GM12878 (cell line): ENCODE data around the gene SPAG16. TPM values are rescaled to one million over a fixed set of nuclear protein-coding genes. Genes with fewer than 3 reads are reported as not detected.

Experiments
- ATAC-seq: fragments of 200-7000 bp; cut with Tn5 transposase; 3 replicates; pipeline ENCODE4 v1.9.1; 2020; ENCODE audit warnings: mild to moderate bottlenecking, moderate library complexity
- BruUV-seq: library from RNA; stranded (reverse); fragments of 400-500 nt; replicated peaks from 2 replicates; lab custom pipeline; 2021; lab: Mats Ljungman, UMichigan
- CTCF ChIA-PET: fragments of 300-600 bp; sonication (Branson Sonifier 250); formaldehyde crosslinking; extraction: SDS; loops from one replicate; lab custom pipeline; 2021; ENCODE audit warnings: inconsistent platforms; lab: Yijun Ruan, JAX
- POLR2A ChIA-PET: fragments of 350-600 bp; formaldehyde crosslinking; extraction: SDS; loops from one replicate; lab custom pipeline; 2021; ENCODE audit warnings: inconsistent platforms; lab: Charles Lee
- RAD21 ChIA-PET: fragments of 300-600 bp; sonication (Branson Sonifier 250); formaldehyde crosslinking; loops from one replicate; lab custom pipeline; 2023; ENCODE audit warnings: antibody characterized with exemption; ENCODE audit not compliant: unreplicated experiment; lab: Charles Lee
- SMC1A ChIA-PET: fragments of 300-600 bp; sonication (Branson Sonifier 250); formaldehyde crosslinking; loops from one replicate; lab custom pipeline; 2023; ENCODE audit not compliant: unreplicated experiment, uncharacterized antibody; lab: Charles Lee
- DNase-seq: peaks from one replicate; pipeline ENCODE4 v3.0.0-alpha.2; 2011; ENCODE audit warnings: low read depth, low spot score
- FAIRE-seq: peaks from 3 replicates; lab custom pipeline; 2011; peaks lifted over from hg19 to GRCh38; lab: Jason Lieb, UNC
- H2AFZ ChIP-seq: 2 replicates; pipeline ENCODE4 v1.6.0; 2011; ENCODE audit warnings: low read depth, low read length, control low read depth; ENCODE audit not compliant: control insufficient read depth
- H3K27ac ChIP-seq: 2 replicates; pipeline ENCODE4 v1.5.1; 2011; ENCODE audit warnings: control low read depth; ENCODE audit not compliant: control insufficient read depth, insufficient read depth
- H3K27me3 ChIP-seq, 2 experiments: replicated peaks in 1 of 2; 2 replicates each; pipeline versions ENCODE4 v1.6.0 to v1.6.1; 2011; ENCODE audit warnings: low read length in 1 of 2; ENCODE audit not compliant: control insufficient read depth in 2 of 2, insufficient read depth in 2 of 2
- H3K36me3 ChIP-seq, 2 experiments: 2 replicates each; pipeline ENCODE4 v1.5.1; 2011; ENCODE audit warnings: low read length in 1 of 2; ENCODE audit not compliant: control insufficient read depth in 2 of 2, insufficient read depth in 2 of 2
- H3K4me1 ChIP-seq: 2 replicates; pipeline ENCODE4 v1.6.1; 2011; ENCODE audit warnings: mild to moderate bottlenecking, low read length, moderate library complexity, mixed read lengths; ENCODE audit not compliant: control insufficient read depth, insufficient read depth
- H3K4me2 ChIP-seq: 2 replicates; pipeline ENCODE4 v1.6.0; 2011; ENCODE audit warnings: control low read depth; ENCODE audit not compliant: control insufficient read depth, insufficient read depth
- H3K4me3 ChIP-seq: fragments of 200-600 bp; sonication (generic); 2 replicates; pipeline ENCODE4 v1.5.1; 2016
- H3K79me2 ChIP-seq: 2 replicates; pipeline ENCODE4 v1.6.0; 2011; ENCODE audit warnings: low read length; ENCODE audit not compliant: control insufficient read depth, insufficient read depth
- H3K9ac ChIP-seq: 2 replicates; pipeline ENCODE4 v1.8.0; 2011; ENCODE audit warnings: low read length, control low read depth, mixed read lengths; ENCODE audit not compliant: control insufficient read depth, insufficient read depth
- H3K9me3 ChIP-seq: replicated peaks from 3 replicates; pipeline ENCODE4 v1.5.1; 2011; ENCODE audit warnings: mild to moderate bottlenecking, low read length; ENCODE audit not compliant: control insufficient read depth, insufficient read depth
- H4K20me1 ChIP-seq: 2 replicates; pipeline ENCODE4 v1.6.0; 2011; ENCODE audit not compliant: control insufficient read depth, insufficient read depth
- GABPA ChIP-seq: IDR thresholded peaks from 2 replicates; pipeline ENCODE4 v1.6.1; 2014; ENCODE audit warnings: antibody characterized with exemption, low read depth, mild to moderate bottlenecking, inconsistent platforms
- NFXL1 ChIP-seq: fragments of 450-650 bp; IDR thresholded peaks from 2 replicates; pipeline ENCODE4 v1.6.1; 2017; ENCODE audit warnings: antibody characterized with exemption, mild to moderate bottlenecking, borderline replicate concordance
- SRF ChIP-seq, 2 experiments: IDR thresholded peaks; 2 replicates each; pipeline ENCODE4 v1.6.1; 2011; ENCODE audit warnings: low read depth in 2 of 2, low read length in 2 of 2, mild to moderate bottlenecking in 1 of 2, moderate library complexity in 1 of 2
- STAT3 ChIP-seq: IDR thresholded peaks from 2 replicates; pipeline ENCODE4 v1.6.1; 2011; ENCODE audit warnings: low read depth, low read length, improper control_type of control experiment
- YBX1 ChIP-seq: fragments of 450-650 bp; IDR thresholded peaks from 2 replicates; pipeline ENCODE4 v1.6.1; 2016; ENCODE audit warnings: antibody characterized with exemption
- ZBED1 ChIP-seq: IDR thresholded peaks from 2 replicates; pipeline ENCODE4 v1.6.1; 2016; ENCODE audit warnings: borderline replicate concordance
- ZZZ3 ChIP-seq: IDR thresholded peaks from 2 replicates; pipeline ENCODE4 v1.6.1; 2011; ENCODE audit warnings: low read depth; ENCODE audit not compliant: control insufficient read depth, insufficient read length
- WGBS: methylation state at CpG from one replicate; pipeline ENCODE4 v1.1.6; 2016; ENCODE audit warnings: low lambda C conversion rate; ENCODE audit not compliant: insufficient replicate concordance, insufficient coverage; ENCODE audit errors: missing lambda C conversion rate; 5-methylcytosine and 5-hydroxymethylcytosine counted together
- in situ Hi-C: fragments of 300-500 bp; cut with MboI; formaldehyde crosslinking; loops from 9 replicates; pipeline ENCODE4 v1.14.3; 2018; ENCODE audit warnings: mixed read lengths
- intact Hi-C: fragments of 100-400 bp; cut with micrococcal nuclease; formaldehyde crosslinking; loops from one replicate; pipeline ENCODE4 v1.14.2; 2022; ENCODE audit not compliant: unreplicated experiment
- polyA plus RNA-seq, 11 experiments: library from polyadenylated mRNA; depleted of rRNA in 4 of 11; unstranded in 6 of 11; stranded (reverse) in 5 of 11; fragments of >200 nt; fragmentation: Nextera tagmentation in 4 of 11; fragmentation: Illumina TruSeq in 1 of 11; extraction: Ambion mirVana in 4 of 11; extraction: Trizol in 1 of 11; gene quantifications; 1 replicate in 1 of 11; 2 replicates in 10 of 11; pipeline versions ENCODE4 v1.2.1 to v1.2.3, GENCODE V29; 2011 to 2016; ENCODE audit warnings: inconsistent platforms in 2 of 11, missing spikeins in 2 of 11, low read depth in 1 of 11
- total RNA-seq, 4 experiments: library from RNA; depleted of rRNA in 3 of 4; stranded (reverse); fragments of >200 nt in 3 of 4; fragmentation: Illumina TruSeq in 1 of 4; extraction: Trizol in 1 of 4; gene quantifications; 2 replicates each; pipeline versions ENCODE4 v1.2.1 to v1.2.3, GENCODE V29; 2013 to 2021
- TF ChIP-seq, protein P1 (sequence below): IDR thresholded peaks from 2 replicates; pipeline ENCODE4 v1.6.1; 2012; ENCODE audit warnings: low read depth, low read length, improper control_type of control experiment
- TF ChIP-seq, protein P2 (sequence below): IDR thresholded peaks from 2 replicates; pipeline ENCODE4 v1.6.1; 2012; ENCODE audit warnings: improper control_type of control experiment, low read depth, low read length; ENCODE audit not compliant: insufficient replicate concordance
- TF ChIP-seq, protein P3 (sequence below): fragments of 450-650 bp; IDR thresholded peaks from 2 replicates; pipeline ENCODE4 v1.6.1; 2017; ENCODE audit warnings: borderline replicate concordance

SPAG16 gene
- total and polyA plus RNA-seq, 10 of the 15 experiments (the other 5 are each of a cell fraction or from before 2014, with no cell fraction given), result 6.0 to 25.0 (median 15.2) TPM

DNA sequence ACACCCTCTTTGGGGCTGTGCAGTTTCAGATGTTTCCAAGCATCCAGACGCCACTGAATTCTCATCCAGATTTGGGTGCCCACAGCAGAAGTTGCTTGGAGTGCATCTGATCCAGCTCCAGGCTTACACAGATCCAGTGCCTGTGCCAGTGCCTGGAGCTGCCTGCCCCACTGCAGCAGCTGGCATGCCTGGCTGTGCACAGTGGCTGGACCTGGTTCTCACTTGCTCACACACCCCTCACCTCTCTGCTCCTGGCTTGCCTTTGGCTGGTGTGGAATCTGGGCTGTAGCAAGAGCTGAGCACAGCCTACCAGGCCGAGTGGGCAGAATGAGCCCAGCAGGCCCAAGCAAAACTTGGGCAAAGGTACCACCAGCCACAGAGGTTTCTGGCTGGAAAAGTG, 137.9 kb downstream of the SPAG16 start:
- WGBS, result 0% methylated on average over 2 of the region's 2 CpGs
- no TSS peak for BruUV-seq
- H3K9me3 ChIP-seq, result no peaks in the 10 kb centered on the region
- POLR2A ChIA-PET, result interaction anchor here (0.5 kb wide), 1 partner anchor 1720 kb away, joined by 5 read pairs; no protein-coding TSS in a partner anchor
- H3K4me3 ChIP-seq, result no peak overlapping the region
- no peaks in the 10 kb centered on the region for H3K4me1 ChIP-seq
- CTCF ChIA-PET, result interaction anchor here (1.0 kb wide), 1 partner anchor 172 kb away, joined by 4 read pairs; no protein-coding TSS in a partner anchor
- in situ Hi-C loops, result no loop called here
- H3K9ac ChIP-seq, result no peak overlapping the region
- intact Hi-C loops, result no loop called here
- TF ChIP-seq ZBED1, result no peak
- TF ChIP-seq, protein P1, sequence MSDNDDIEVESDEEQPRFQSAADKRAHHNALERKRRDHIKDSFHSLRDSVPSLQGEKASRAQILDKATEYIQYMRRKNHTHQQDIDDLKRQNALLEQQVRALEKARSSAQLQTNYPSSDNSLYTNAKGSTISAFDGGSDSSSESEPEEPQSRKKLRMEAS, result no peak
- TF ChIP-seq NFXL1, result no peak
- no peak for TF ChIP-seq ZZZ3
- no peak for TF ChIP-seq YBX1
- TF ChIP-seq STAT3, result no peak
- no peak for TF ChIP-seq SRF (IDR thresholded peaks at IDR 0.05; ENCODE audit: low read depth in 2 of 2, low read length in 2 of 2)
- no peak for FAIRE-seq
- RAD21 ChIA-PET, result no interaction called here
- no peaks in the 10 kb centered on the region for H3K36me3 ChIP-seq
- H3K4me2 ChIP-seq, result no peak overlapping the region
- H4K20me1 ChIP-seq, result no peaks in the 10 kb centered on the region
- no peaks in the 10 kb centered on the region for H3K79me2 ChIP-seq
- no peak overlapping the region for H3K27ac ChIP-seq
- SMC1A ChIA-PET, result no interaction called here
- H3K27me3 ChIP-seq, result no peaks in the 10 kb centered on the region
- no peak overlapping the region for H2AFZ ChIP-seq
- no peak for DNase-seq
- ATAC-seq, result no peak

DNA sequence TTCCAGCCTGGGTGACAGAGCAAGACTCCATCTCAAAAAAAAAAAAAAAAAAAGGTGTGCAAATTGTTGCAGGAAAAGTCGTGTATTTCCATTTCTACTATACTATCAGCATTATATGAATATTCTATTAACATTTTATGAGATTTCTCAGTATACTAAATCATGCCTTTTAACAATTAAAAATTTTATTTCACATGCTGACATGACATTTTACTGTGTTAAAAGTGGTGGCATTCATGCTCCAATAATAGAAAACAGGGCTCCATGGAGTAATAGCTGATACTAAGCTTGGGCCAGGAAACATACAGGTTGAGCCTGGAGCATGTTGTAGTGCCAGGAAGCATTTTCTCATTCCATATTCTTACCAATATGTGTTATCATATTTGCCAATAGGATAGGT, 141.4 kb downstream of the SPAG16 start:
- RAD21 ChIA-PET, result no interaction called here
- no peak for FAIRE-seq
- no peak for ATAC-seq
- WGBS, result 0% methylated on average over 1 of the region's 1 CpG
- SMC1A ChIA-PET, result no interaction called here
- in situ Hi-C loops (no loop called here), intact Hi-C loops (no loop called here)
- no peak overlapping the region for H2AFZ ChIP-seq
- no peaks in the 10 kb centered on the region for H3K4me1 ChIP-seq
- no peaks in the 10 kb centered on the region for H3K36me3 ChIP-seq
- POLR2A ChIA-PET, result no interaction called here
- no peaks in the 10 kb centered on the region for H3K9me3 ChIP-seq
- H3K79me2 ChIP-seq, result no peaks in the 10 kb centered on the region
- no peak overlapping the region for H3K4me3 ChIP-seq
- H4K20me1 ChIP-seq, result no peaks in the 10 kb centered on the region
- CTCF ChIA-PET, result interaction anchor here (1.1 kb wide), 1 partner anchor 237 kb away, joined by 3 read pairs; no protein-coding TSS in a partner anchor
- DNase-seq, result no peak
- H3K27me3 ChIP-seq, result no peaks in the 10 kb centered on the region
- H3K27ac ChIP-seq, result no peak overlapping the region
- no TSS peak for BruUV-seq
- no peak overlapping the region for H3K4me2 ChIP-seq
- no peak overlapping the region for H3K9ac ChIP-seq
- TF ChIP-seq, protein P2, sequence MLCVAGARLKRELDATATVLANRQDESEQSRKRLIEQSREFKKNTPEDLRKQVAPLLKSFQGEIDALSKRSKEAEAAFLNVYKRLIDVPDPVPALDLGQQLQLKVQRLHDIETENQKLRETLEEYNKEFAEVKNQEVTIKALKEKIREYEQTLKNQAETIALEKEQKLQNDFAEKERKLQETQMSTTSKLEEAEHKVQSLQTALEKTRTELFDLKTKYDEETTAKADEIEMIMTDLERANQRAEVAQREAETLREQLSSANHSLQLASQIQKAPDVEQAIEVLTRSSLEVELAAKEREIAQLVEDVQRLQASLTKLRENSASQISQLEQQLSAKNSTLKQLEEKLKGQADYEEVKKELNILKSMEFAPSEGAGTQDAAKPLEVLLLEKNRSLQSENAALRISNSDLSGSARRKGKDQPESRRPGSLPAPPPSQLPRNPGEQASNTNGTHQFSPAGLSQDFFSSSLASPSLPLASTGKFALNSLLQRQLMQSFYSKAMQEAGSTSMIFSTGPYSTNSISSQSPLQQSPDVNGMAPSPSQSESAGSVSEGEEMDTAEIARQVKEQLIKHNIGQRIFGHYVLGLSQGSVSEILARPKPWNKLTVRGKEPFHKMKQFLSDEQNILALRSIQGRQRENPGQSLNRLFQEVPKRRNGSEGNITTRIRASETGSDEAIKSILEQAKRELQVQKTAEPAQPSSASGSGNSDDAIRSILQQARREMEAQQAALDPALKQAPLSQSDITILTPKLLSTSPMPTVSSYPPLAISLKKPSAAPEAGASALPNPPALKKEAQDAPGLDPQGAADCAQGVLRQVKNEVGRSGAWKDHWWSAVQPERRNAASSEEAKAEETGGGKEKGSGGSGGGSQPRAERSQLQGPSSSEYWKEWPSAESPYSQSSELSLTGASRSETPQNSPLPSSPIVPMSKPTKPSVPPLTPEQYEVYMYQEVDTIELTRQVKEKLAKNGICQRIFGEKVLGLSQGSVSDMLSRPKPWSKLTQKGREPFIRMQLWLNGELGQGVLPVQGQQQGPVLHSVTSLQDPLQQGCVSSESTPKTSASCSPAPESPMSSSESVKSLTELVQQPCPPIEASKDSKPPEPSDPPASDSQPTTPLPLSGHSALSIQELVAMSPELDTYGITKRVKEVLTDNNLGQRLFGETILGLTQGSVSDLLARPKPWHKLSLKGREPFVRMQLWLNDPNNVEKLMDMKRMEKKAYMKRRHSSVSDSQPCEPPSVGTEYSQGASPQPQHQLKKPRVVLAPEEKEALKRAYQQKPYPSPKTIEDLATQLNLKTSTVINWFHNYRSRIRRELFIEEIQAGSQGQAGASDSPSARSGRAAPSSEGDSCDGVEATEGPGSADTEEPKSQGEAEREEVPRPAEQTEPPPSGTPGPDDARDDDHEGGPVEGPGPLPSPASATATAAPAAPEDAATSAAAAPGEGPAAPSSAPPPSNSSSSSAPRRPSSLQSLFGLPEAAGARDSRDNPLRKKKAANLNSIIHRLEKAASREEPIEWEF, result no peak
- TF ChIP-seq GABPA, result no peak
- TF ChIP-seq, protein P3, sequence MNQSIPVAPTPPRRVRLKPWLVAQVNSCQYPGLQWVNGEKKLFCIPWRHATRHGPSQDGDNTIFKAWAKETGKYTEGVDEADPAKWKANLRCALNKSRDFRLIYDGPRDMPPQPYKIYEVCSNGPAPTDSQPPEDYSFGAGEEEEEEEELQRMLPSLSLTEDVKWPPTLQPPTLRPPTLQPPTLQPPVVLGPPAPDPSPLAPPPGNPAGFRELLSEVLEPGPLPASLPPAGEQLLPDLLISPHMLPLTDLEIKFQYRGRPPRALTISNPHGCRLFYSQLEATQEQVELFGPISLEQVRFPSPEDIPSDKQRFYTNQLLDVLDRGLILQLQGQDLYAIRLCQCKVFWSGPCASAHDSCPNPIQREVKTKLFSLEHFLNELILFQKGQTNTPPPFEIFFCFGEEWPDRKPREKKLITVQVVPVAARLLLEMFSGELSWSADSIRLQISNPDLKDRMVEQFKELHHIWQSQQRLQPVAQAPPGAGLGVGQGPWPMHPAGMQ, result no peak
